NCI-H2107 (cell line): ENCODE measurements around the gene FAM13A.

Source experiments
- DNase-seq: peaks from one replicate; lab custom pipeline; 2025; lab: John Stamatoyannopoulos, UW

The FAM13A gene

DNA sequence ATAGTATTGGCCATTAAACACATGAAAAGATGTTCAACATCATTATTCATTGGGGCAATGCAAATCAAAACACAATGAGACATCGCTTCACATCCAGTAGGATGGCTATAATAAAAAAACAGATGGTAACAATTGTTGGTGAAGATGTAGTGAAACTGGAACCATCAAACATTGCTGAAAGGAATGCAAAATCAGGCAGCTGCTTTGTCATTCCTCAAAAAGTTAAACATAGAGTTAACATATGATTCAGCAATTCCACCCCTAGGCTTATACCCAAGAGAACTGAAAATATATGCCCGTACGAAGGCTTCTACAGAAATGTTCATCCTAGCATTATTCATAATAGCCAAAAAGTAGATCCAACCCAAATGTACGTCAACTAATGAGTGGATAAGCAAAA lies 215.3 kb downstream of the FAM13A start:
- no peak for DNase-seq

DNA sequence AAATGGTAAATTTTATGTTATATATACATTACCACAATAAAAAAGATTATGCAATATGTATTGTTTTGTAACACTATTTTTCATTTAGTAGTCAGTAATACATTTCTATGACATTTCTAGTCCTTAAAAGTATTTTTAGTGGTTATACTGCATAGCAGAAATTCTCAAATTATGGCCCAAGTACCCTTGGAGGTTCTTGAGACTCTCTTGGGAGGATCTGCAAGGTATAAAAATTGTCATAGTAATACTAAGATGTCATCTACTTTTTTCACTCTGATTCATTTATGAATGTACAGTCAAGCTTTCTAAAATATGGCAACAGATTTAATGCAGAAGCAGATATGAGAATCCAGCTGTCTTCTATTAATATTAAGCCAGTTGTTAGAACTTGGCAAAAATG lies 220.8 kb downstream of the FAM13A start:
- DNase-seq: no peak

DNA sequence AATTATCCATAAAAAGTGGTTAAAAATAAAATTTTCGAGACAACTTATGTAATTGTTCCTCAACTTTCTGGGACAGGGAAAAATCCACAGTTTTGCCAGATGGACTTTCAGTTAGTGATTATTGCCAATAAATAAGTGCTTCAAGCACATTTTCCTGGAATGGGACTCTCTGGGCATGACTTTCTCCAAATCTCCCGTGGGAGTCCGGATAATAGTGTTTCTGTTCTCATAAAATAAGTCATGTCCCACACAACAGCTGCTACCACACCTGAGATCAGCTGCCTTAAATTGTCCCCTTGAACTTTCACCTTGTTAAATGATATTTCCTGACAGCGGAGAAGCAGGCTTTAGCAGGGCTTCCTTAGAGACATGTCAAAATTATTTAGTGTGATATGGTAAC lies 226.0 kb downstream of the FAM13A start:
- no peak for DNase-seq

DNA sequence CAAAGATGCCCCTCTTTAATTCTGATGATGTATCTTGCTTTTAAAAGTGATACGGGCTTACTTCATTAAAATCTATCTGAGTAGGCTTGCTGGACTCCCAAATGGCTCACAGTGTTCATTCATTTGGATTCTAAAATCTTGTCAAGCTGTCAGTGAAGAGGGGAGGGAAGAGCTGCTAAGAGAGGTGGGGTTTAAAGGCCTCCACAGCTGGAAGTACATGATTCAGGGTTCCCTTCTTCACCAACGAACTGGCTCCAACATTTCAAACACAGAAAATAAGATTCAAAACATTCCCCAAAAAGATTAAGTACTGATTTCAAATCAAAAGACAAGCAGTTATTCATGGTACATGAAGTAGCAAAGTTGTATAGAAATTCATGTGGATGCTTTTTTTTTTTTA lies 226.4 kb downstream of the FAM13A start:
- no peak for DNase-seq

DNA sequence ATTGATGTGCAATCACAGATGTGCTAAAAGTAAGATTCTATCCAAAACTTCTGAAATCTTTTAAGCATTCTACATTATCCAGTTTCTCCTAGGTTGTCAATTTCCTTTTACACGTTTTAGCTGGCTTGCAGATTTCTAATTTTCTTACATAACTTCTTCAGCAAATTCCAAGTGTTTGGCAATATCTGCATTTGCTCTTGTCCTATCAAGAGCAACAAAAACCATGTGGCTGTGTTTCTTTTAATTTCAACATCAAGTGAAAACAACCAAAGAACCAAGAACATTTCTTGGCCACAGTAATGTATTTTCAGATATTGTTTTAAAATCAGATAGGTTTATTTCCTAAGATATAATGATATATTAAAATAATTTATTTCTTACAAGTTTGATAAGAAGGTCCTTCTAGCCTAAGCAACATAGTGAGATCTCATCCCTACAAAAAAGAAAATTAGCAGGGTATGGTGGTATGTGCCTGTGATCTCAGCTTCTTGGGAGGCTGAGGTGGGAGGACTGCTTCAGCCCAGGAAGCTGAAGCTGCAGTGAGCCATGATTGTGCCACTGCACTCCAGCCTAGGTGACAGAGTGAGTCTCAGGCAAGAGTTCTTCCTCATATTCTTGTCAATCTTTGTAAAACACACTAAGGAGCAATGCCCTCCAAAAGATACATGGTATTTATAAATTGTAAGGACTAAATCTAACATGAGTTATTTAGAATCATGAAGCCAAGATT lies 228.0 kb downstream of the FAM13A start:
- no peak for DNase-seq

DNA sequence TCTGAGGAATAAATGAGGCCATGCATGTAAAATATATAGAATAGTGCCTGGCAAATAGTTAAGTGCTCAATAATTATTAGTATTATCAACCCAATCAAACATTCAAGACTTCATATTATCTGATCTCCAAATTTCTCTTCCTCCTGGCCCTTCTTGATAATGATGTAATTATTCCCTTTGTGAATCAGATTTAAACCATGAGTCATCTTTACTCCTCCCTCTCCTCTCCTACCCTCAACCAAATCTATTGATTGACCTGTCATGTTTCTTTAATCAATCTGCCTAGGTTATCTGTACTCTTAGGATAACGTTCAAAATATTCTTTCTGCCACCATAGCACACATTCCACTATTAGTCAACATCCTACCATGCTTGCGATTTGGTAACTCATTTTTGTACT lies 229.5 kb downstream of the FAM13A start:
- DNase-seq: no peak

DNA sequence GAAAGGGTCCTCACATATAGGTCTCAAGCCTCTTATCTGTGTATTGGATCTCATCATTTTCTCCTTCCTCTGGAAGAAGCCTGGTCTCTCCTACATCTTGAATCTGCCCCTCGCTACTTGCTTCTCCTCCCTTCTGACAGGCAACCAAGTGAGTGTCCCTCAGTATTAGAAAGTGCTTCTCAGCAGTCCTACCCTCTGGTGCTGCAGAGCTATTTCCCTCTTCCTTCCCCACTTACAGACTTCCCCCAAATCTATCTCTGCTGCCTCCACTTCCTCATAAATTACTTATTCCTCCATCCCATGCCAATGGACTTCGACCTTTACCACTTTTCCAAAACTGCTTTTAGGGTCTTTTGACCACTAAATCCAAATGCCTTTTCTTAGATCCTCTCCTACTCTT lies 230.2 kb downstream of the FAM13A start:
- no peak for DNase-seq

DNA sequence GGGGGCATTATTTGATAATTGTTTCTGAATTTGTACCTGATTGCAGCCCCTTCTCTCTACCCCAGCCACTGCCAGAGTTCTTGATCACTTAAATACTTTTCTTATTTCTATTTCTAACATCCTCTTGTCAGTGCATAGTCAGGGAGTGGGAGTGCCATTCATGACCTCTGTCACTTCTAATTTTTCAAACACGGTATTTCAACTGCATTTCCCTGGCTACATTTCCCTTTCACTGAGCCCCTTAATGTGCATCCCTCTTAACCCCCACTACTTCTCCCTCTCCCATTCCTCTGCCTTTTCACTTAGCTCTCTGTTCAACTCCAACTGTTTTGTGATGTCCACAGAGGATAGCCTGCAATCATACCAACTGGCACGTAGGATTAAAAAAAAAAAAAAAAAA lies 231.1 kb downstream of the FAM13A start:
- DNase-seq: no peak

DNA sequence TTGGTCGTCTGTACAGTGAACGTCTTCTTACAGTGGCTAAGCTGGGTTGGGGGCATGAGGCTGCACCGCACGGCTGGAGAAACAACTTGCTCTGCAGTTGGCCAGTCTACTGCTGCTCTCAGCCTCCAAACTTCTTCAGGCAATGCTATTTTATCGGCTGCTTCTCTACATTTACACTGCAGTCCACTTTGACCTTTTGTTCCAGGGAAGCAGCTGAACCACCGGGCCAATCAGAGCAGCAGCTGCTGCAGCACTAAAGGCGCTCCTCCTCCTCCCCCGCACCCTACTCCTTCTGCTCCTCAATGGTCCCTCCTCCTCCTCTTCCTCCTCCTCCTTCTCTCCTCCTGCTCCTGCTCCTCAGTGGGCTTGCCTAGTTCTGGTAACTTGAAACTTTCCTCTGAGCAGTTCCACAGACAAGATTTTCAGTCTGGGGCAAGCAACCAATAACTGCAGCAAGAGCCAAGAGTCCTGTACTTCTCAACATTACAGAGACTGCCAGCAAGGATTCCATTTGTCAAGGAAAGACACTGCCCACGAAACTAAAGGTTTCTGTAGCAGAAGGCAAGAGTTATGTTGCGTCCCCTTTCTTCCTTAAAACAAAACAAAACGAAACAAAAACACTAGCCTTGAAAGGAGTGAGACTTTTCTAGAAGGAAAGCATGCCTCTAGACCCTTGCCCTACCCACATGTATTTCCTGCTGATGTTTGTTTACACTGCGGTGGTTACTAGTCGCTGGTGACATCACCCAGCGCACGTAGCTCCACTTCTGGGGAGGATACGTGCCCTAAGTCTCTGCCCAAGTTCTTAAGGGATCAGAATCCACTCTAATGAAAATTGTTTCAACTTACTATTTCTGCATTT lies 233.7 kb downstream of the FAM13A start:
- DNase-seq: peak; percentile 3

DNA sequence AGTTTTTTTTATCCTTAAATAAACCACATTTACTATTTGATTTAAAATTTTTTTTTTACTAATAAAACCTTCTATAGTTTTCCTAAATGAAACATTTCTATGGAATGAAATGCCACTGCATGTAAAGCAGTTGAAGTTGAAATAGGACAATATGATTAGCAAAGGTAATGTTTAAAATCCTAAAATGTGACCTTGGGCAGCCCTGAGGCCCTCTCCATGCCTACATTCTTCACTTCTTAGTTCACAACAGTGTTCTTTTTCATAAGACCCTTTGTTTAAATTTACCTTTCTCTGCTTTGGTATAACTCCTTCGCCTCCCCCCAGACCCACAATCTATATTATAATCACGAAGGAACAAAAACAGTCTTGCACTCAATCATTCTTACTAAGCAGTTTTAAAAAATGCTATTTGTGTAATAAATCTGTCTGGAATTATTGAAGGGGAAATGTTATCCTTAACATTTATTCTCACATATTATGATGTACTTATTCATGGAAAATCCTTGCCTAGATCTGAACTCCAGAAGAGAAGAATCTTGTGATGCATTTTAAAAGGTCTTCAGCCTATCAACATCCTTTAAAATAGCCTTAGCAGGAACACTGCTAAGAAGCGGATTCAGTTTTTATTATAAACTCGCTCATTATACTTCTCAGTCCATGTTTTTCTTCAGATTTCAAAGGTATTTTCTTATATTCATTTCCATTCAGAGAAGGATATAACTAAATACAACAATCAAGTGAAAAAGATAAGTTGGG lies 234.8 kb downstream of the FAM13A start:
- no peak for DNase-seq

DNA sequence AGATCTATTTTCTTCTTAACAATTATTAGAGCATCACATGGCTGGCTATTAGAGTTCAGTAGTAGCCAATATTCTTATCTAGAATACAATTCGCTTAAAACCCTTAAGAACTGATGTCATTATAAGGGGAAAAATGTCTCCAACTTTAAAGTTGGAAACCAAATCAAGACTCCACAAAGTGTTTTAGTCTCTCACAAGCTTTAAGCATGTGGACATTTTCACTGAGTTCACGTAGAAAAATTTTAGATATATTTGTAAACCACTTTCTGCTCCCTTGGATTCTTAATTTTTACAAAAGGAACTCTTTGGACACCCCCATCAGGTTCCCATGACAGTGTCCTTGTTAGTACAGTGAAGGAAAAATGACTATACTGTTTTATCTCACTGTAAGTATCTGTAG lies 235.5 kb downstream of the FAM13A start:
- DNase-seq: no peak

DNA sequence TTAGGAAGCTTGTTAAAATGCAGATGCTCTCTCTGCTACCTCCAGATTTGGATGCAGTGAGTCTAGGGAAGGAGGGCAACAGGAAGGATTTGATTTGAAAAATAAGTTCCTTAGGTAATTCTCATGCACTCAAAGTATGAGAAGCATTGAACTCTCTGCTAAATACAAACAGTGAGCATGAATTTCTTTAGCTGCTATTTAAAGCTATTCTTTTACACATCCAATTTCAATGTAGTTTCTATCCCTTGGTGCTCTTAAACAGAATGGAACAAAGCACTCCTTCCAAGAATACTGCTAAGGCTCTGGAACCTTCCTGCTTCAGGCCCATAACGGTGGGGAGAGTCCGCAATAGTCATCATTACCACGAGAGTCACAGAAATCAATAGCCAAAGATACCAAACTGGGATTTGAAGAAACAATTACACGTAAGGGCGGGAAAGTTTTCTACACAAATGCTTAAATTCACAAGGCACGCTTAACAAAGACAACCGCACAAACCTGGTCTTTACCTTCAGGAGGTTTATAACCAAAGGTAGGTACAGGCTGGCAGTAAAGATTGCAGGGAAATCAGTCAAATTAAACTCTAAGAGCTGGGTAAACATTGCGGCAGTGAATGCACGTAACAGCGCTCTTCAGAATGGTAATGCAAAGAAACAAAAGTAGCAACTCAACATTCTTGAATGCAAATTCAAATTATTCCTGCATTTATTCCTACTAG lies 236.1 kb downstream of the FAM13A start:
- DNase-seq: no peak

DNA sequence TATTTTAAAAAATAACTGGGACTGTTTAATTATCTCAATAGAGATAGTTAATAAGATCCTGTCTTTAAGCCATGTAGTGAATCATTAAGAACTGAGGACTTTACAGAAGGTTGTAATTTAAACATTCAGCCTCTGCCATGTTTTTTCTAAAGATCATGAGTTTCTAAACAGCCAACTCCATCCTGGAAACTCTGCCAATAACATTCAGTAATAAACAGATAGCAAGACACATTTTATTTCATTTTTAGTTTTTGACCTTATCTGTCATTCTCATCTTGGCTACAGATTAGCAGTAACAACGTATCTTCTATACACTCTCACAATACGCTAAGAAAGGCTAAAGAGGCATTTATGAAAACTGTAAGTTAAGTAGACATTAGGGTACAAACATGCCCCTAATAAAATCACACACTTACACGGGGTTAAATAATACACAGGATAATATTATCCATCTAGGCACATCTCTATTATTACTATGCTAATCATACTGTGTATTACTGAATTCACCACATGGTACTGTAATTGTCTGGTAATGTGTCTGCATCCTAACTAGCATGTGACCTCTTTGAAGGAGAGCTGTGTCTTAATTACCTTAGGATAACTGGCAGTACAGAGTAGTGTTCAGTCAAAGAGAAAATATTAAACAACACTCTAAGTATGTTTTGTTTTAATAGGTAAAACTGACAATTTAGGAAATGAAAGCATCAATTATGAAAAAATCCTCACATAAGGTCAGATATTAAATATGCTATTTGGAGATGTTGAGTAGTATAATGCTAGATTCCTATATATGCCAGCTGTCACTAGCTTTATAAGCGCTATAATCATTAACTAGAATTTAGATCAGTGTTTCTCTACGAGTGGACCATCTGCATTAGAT lies 236.9 kb downstream of the FAM13A start:
- no peak for DNase-seq

DNA sequence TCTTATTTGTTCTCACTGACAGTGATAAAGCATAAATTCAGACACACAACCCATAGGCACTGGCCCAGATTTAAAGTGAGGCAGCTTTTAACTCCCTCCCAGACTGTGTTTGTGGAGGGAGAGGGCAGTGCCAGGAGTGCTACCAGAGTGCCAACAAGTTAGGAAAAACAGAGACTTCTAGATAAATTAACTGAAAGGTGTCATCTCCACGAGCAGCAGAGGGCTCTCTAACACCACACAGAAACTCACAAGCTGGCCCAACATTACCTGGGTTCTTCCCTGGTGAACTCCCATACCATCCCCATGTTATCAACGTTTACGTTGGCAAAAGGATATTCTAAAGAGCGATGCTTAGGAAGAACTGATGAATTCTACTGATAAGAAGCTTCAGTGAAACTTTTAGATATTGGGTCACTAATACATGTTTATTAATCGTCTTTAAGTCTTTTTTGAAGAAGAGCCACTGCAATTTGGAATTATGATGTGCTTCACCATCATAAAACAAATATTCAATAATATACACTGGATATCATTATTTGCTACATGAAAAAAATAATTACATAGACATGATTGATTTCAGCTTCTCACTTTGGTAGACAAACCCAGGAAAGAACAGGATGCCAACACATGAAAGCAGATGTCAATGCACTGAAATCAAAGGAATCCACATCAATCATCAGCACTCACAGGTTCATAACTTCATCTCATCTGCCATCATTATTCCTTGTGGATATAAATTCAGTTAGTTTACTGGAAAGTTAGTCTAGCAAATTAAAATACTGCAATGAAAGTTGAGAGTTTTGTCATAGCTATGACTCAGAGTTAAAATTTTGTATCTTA lies 238.1 kb downstream of the FAM13A start:
- peak; percentile 15 for DNase-seq

DNA sequence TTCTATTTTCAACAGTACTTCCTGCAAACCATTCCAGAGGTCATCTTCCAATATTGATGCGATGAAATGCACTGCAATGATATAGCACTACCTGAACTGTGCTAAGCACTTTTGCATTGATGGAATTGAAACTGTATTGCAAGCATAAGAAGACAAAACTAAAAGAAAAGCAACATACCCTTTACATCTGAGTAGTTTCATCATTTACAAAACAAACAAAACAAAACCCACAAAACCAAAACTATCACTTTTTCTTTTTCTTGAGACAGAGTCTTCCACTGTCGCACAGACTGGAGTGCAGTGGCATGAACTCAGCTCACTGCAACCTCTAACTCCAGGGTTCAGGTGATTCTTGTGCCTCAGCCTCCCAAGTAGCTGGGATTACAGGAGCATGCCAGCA lies 239.2 kb downstream of the FAM13A start:
- no peak for DNase-seq

DNA sequence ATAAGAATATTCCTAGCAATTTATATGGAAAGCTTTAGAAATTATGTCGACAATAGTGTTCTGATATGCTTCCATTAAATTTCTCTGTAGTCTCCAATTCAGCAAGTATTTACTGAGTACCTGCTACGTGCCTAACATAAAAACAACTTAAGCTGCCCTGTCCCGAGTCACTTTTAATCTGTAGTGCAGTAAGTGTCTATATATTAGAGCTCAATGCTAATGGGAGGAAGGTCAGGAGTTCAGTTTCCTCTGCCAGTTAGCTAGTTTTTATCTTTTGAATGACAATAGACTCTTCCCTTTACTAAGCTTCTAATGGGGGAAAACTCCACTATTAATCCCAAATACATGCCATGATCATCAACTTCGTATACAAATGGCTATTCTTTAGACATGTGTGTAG lies 240.6 kb downstream of the FAM13A start:
- no peak for DNase-seq

DNA sequence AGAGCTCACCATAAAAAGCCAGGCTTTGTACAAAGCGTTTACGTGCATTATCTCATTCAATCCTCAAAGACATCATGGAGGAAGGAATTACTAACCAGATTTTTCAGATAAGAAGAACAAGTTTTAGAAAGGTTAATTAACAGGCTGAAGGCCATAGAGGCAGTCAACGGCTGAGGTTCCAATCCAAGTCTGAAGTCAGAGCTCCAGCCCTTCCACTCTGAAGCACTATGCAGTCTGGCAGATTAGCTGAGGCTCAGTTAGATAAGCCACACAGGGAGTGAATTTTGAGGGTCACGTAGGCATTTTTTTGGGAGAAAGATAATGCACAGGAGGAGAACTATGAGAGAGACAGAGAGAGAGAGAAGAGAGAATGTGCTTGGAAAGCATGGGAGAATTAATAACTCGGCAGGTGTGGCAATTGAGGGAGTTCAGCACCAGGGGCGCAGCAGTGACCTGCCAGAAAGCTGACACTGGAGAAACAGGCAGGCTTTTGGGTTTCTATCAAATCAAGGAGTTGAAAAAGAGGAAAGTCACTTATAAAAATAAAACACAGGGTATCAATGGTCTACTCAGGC lies 242.9 kb downstream of the FAM13A start:
- no peak for DNase-seq

DNA sequence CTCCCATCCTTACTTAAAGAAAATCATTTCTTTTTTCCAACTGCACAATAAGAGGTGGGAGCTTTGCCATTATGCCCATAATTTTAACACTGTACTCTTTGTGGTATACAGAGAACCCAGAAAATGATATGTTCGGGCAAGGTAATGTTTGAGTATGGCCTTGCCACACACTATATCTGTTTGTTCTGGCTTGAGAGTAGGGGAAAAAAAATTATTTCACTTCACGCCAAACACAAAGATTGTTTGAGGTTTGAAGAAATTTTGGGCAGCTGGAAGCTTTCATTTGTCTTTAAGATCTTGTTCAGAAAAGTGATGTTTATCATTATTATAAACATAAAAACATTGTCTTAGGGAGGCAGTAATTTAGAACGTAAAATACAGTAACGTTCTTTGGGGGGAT lies 244.0 kb downstream of the FAM13A start:
- DNase-seq: no peak

DNA sequence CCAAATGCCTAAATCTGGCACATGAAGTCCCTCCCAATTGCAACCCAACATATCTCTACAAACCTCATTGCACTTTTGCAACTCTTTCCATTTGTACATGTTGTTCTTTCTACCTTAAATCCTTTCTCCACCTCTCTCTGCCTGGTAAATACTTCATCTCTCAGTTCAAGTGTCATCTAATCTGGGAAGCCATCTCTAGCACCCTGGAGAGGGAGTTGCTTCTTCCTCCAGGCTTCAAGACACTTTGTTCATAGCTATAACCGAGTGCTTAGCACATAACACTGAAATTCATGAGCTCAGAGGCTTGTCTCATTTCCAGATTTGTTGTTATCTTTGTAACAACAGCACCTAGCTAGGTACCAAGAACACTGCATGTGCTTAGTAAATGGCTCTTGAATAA lies 244.6 kb downstream of the FAM13A start:
- no peak for DNase-seq

DNA sequence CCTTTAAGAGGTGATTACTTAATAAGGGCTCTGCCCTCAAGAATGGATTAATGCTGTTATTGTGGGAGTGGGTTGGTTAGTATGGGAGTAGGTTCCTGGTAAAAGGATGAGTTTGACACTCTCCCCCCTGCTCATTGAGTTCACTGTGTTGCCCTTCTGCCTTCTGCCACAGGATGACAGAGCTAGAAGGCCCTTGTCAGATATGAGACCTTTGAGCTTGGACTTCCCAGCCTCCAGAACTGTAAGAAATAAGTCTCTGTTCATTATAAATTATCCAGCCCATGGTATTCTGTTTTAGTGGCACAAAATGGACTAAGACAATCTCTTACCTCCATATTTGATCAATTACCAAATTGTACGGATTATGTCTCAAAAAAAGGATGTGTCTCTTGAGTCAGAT lies 245.1 kb downstream of the FAM13A start:
- DNase-seq: no peak
